HCT116 (cell line): Measurements from ENCODE around the gene RBM39.

ENCODE experiments used
- FOSL1 ChIP-seq: IDR thresholded peaks from 2 replicates; pipeline ENCODE4 v1.6.1; 2012; ENCODE audit warnings: low read depth
- POLR2A ChIP-seq: IDR thresholded peaks from 2 replicates; pipeline ENCODE4 v1.7.0; 2011; ENCODE audit warnings: borderline replicate concordance; ENCODE audit not compliant: insufficient read depth, insufficient read length; ENCODE audit errors: extremely low read depth
- RAD21 ChIP-seq: IDR thresholded peaks from 2 replicates; pipeline ENCODE4 v1.6.1; 2012; ENCODE audit warnings: low read depth, mild to moderate bottlenecking
- TF ChIP-seq, protein P1 (sequence below): IDR thresholded peaks from 2 replicates; pipeline ENCODE4 v1.6.1; 2012; ENCODE audit warnings: low read depth
- TF ChIP-seq, protein P2 (sequence below), 3 experiments: fragments of 200-600 bp in 1 of 3; sonication (generic) in 1 of 3; IDR thresholded peaks in 2 of 3; conservative IDR thresholded peaks in 1 of 3; 2 replicates each; pipeline ENCODE4 v1.5.1; 2012 to 2017; ENCODE audit warnings: low read depth in 2 of 3, low read length in 2 of 3, antibody characterized with exemption in 1 of 3, borderline replicate concordance in 1 of 3, control low read depth in 1 of 3, mild to moderate bottlenecking in 1 of 3, mixed read lengths in 1 of 3, mixed run types in 1 of 3, moderate library complexity in 1 of 3; ENCODE audit not compliant: insufficient read depth in 1 of 3

DNA sequence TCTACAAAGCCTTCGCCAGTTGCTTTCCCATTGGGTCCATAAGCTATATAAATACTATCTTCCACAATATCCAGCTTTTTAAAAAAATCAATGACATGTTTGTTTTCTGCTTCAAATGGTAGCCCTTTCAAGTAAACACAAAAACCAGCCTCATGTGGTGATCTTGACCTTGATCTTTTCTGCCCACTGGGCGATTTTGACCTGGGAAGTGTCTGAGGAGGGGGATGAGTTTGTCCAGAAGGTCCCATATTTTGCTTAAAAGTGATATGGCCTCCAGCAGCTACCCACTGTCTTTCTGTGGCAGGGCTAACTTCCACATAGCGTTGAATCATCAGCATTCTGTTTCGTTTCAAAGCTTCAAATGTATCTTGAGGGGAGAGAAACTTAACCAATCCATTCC is 88.2 kb downstream of the RBM39 start:
- TF ChIP-seq, protein P1, sequence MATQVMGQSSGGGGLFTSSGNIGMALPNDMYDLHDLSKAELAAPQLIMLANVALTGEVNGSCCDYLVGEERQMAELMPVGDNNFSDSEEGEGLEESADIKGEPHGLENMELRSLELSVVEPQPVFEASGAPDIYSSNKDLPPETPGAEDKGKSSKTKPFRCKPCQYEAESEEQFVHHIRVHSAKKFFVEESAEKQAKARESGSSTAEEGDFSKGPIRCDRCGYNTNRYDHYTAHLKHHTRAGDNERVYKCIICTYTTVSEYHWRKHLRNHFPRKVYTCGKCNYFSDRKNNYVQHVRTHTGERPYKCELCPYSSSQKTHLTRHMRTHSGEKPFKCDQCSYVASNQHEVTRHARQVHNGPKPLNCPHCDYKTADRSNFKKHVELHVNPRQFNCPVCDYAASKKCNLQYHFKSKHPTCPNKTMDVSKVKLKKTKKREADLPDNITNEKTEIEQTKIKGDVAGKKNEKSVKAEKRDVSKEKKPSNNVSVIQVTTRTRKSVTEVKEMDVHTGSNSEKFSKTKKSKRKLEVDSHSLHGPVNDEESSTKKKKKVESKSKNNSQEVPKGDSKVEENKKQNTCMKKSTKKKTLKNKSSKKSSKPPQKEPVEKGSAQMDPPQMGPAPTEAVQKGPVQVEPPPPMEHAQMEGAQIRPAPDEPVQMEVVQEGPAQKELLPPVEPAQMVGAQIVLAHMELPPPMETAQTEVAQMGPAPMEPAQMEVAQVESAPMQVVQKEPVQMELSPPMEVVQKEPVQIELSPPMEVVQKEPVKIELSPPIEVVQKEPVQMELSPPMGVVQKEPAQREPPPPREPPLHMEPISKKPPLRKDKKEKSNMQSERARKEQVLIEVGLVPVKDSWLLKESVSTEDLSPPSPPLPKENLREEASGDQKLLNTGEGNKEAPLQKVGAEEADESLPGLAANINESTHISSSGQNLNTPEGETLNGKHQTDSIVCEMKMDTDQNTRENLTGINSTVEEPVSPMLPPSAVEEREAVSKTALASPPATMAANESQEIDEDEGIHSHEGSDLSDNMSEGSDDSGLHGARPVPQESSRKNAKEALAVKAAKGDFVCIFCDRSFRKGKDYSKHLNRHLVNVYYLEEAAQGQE = no peak
- TF ChIP-seq, protein P2, sequence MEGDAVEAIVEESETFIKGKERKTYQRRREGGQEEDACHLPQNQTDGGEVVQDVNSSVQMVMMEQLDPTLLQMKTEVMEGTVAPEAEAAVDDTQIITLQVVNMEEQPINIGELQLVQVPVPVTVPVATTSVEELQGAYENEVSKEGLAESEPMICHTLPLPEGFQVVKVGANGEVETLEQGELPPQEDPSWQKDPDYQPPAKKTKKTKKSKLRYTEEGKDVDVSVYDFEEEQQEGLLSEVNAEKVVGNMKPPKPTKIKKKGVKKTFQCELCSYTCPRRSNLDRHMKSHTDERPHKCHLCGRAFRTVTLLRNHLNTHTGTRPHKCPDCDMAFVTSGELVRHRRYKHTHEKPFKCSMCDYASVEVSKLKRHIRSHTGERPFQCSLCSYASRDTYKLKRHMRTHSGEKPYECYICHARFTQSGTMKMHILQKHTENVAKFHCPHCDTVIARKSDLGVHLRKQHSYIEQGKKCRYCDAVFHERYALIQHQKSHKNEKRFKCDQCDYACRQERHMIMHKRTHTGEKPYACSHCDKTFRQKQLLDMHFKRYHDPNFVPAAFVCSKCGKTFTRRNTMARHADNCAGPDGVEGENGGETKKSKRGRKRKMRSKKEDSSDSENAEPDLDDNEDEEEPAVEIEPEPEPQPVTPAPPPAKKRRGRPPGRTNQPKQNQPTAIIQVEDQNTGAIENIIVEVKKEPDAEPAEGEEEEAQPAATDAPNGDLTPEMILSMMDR (IDR thresholded peaks at IDR 0.05 in 2 of 3, conservative IDR thresholded peaks at IDR 0.05 in 1 of 3; ENCODE audit: borderline replicate concordance in 1 of 3, insufficient read depth in 1 of 3, low read depth in 2 of 3, low read length in 2 of 3) = no peak
- TF ChIP-seq RAD21 (no peak), FOSL1 (no peak), POLR2A (no peak)
